ENCODE measurements around the gene HDGFL3. TPM values are rescaled to one million over a fixed set of nuclear protein-coding genes. Genes with fewer than 3 reads are reported as not detected.

Gene HDGFL3
- total RNA-seq, 1 donor from 2014 or later, result 61.1 TPM

DNA sequence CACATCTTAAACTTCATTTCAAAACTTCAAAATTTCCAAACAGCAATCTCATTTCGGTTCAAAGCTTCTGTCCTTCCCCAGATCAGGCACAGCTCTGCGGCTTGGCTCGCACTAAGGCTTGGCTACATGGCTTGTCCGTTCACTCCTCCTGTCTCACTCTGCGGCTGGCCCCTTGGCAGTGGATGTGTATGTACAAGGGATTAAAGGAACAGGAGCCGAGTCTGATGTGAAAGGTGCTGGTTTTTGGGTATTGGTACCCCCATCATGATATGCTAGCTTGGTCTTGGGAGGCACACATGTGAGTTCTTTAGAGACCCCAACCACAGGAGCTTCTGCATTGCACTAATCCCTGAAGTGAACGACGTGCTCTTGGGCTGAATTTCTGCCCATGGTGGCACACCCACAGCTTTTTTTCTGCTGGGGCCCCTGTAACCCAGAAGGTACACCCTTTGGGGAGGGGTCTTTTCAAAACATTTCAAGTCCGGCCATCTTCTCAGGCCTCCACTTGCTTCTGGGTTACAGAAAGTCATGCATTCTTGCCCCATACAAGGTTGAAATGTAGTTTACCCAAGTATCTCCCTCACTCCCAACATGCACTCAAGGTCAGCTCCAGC is 87.5 kb downstream of the HDGFL3 start:
- DNase-seq (ENCODE audit: low read depth), result no peak
- TF ChIP-seq, protein P1, sequence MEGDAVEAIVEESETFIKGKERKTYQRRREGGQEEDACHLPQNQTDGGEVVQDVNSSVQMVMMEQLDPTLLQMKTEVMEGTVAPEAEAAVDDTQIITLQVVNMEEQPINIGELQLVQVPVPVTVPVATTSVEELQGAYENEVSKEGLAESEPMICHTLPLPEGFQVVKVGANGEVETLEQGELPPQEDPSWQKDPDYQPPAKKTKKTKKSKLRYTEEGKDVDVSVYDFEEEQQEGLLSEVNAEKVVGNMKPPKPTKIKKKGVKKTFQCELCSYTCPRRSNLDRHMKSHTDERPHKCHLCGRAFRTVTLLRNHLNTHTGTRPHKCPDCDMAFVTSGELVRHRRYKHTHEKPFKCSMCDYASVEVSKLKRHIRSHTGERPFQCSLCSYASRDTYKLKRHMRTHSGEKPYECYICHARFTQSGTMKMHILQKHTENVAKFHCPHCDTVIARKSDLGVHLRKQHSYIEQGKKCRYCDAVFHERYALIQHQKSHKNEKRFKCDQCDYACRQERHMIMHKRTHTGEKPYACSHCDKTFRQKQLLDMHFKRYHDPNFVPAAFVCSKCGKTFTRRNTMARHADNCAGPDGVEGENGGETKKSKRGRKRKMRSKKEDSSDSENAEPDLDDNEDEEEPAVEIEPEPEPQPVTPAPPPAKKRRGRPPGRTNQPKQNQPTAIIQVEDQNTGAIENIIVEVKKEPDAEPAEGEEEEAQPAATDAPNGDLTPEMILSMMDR (conservative IDR thresholded peaks at IDR 0.05; ENCODE audit: low read depth, low read length), result no peak
- H3K4me3 ChIP-seq (ENCODE audit: low read depth, low read length), result no peak overlapping the region

DNA sequence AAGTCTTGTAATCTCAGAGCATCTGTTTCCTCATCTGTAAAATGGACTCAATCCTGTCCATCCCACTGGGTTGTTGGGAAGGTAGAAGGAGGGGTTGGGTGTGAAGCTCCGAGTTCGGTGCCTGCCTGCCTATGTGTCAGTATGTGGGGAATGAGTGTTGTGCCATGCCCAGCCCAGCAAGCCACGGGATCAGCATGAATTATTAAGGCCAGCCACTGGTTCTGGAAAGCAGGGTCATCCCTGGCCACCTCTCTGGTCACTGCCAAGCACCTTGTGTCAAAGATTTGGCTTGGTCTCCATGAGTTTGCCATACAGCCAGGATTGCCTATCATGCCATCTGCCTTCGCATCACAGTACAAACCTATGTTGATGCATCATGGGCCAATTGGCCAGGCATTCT is 88.7 kb downstream of the HDGFL3 start:
- DNase-seq (ENCODE audit: low read depth), result no peak
- TF ChIP-seq, protein P1 (conservative IDR thresholded peaks at IDR 0.05; ENCODE audit: low read depth, low read length), result no peak
- H3K4me3 ChIP-seq (ENCODE audit: low read depth, low read length), result no peak overlapping the region

DNA sequence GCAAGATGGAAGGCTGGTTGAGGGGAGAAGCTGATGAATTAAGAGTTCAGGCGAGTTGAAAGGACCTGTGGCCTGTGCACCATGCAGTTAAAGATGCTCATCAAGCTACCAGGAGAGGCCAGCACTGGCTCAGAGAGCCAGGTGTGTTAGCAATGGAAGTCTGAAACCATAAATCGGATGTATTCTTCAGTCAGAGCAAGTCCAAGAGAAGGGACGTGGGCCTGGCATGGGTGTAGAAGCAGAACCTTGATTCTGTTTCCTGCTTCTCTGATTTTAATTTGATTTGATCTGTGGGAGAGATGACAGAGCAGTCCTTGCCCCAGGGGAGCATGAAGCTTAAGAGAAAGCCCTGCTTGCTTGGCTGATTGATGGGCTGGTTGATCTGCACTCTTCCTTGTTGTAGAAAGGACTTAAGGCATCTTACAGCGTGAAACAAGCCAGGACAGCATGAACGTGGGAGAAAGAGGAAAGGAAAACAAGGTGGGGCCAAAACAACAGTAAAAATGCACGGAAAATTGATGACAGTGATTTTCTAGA is 89.3 kb downstream of the HDGFL3 start:
- H3K4me3 ChIP-seq (ENCODE audit: low read depth, low read length), result no peak overlapping the region
- DNase-seq (ENCODE audit: low read depth), result no peak
- TF ChIP-seq, protein P1 (conservative IDR thresholded peaks at IDR 0.05; ENCODE audit: low read depth, low read length), result no peak

DNA sequence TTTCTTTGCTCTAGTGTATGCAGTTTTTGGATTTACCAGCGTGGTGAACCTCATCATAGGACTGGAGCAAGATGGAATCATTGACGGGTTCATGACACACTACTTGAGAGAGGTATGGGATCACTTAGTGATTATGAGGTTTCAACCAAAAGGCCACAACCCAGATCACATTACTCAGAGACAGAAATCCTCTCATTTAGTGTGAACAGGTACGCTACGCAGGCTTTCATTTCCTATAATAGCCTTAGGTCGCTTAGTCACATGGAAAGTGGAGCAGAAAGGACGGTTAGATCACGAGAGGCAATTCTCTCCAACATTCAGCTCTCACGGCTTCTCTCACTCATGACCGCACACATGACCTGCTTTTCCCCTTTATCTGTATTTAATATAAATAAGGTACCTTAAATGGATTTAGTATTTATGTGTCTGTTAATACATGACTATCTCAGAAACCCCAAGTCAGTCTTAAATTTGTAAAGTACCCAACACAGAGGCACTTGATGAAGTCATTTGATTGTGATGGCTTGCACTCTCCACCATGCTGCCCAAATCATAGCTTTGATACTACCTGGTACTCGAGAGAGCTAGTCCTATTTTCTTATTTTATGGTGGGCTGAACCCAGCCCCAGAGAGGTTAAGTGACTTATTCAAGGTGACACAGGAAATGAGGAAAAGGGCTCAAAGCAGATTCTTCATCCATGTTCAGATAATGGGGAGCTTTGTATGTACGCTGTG is 91.6 kb downstream of the HDGFL3 start:
- DNase-seq (ENCODE audit: low read depth), result no peak
- no peak overlapping the region for H3K4me3 ChIP-seq (ENCODE audit: low read depth, low read length)
- TF ChIP-seq, protein P1 (conservative IDR thresholded peaks at IDR 0.05; ENCODE audit: low read depth, low read length), result no peak

DNA sequence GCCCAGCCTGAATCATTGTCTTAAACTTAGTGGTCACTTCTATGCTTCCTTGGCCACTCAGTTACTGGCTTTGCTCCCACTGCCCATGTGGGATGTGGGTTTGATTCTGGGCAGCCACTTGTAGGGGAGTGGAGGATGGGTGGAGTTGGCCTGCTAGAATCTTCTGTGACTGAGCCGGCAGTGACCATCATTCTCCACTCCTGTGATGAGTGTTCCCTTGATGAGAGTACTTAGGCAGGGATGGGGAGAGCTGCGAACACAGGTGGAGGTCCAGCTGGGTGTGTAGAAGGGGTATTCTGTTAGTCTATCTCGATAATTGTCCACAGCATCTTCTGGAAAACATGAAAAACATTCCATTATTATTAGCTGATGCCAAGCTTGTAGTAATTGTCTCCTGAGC is 92.2 kb downstream of the HDGFL3 start:
- TF ChIP-seq, protein P1 (conservative IDR thresholded peaks at IDR 0.05; ENCODE audit: low read depth, low read length), result no peak
- no peak overlapping the region for H3K4me3 ChIP-seq (ENCODE audit: low read depth, low read length)
- DNase-seq (ENCODE audit: low read depth), result no peak

DNA sequence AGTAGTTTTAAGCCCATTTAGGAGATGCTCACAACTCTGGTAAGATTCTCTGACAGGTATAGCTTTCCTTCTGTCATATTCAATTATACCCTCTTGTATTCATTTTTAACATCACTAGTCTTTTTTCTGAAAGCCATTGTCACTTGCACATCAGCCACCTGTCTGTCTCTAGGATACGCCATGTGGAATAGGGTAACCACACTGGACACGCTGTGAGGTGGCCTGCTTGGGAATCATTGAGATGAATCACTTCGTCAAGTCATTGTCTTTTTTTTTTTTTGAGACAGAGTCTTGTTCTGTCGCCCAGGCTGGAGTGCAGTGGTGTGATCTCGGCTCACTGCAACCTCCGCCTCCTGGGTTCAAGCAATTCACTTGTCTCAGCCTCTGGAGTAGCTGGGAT is 92.8 kb downstream of the HDGFL3 start:
- TF ChIP-seq, protein P1 (conservative IDR thresholded peaks at IDR 0.05; ENCODE audit: low read depth, low read length), result no peak
- no peak overlapping the region for H3K4me3 ChIP-seq (ENCODE audit: low read depth, low read length)

More for the DNA sequence above, 92.8 kb downstream of the HDGFL3 start:
- DNase-seq (ENCODE audit: low read depth), result no peak
